ENCODE measurements around the gene ACRBP. TPM values are rescaled to one million over a fixed set of nuclear protein-coding genes. Genes with fewer than 3 reads are reported as not detected.
A peak's percentile ranks its signal among the peaks of the same experiment; 100 is the strongest.

The ACRBP gene
- total RNA-seq, 5 donors from 2014 or later (not counting 1 experiment from before 2014, with no cell fraction given) = 2.4 to 11.1 (median 6.5) TPM

DNA sequence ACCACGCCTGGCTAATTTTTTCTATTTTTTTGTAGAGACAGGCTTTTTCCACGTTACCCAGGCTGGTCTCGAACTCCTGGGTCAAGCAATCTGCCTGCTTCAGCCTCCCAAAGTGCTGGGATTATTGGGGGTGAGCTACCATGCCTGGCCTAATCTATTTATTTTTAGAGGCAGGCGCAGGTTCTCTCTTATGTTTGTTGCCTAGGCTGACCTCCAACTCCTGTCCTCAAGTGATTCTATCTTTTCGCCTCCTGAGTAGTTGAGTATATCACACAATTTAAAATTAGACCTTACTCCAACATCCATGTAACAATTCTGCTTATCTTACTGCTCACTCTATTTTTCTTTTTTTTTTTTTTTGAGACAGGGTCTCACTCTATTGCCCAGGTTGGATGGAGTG is 6.8 kb upstream of the ACRBP start:
- H3K27ac Mint-ChIP-seq = no peak overlapping the region
- no peak overlapping the region for H3K27ac ChIP-seq (ENCODE audit: low read length)
- H3K4me3 ChIP-seq (ENCODE audit: control insufficient read depth in 1 of 2, extremely low read depth in 1 of 2, low read length in 1 of 2) = no peak overlapping the region
- no peak overlapping the region for H3K4me3 Mint-ChIP-seq
- peaks cover 13 to 19% (median 14%) of the 10 kb centered on the region in 3 donors for H3K4me1 Mint-ChIP-seq
- H3K27me3 ChIP-seq (replicated peaks in 1 of 2; ENCODE audit: control insufficient read depth in 2 of 2, extremely low read depth in 1 of 2, insufficient read depth in 2 of 2, low read length in 1 of 2) = no peaks in the 10 kb centered on the region
- no CpG with 5 or more reads among the region's 5 CpGs for WGBS (ENCODE audit: insufficient coverage)
- no peak for ATAC-seq (replicated peaks in 1 of 4)
- no peaks in the 10 kb centered on the region for H3K27me3 Mint-ChIP-seq
- no peaks in the 10 kb centered on the region for H3K9me3 ChIP-seq
- CTCF ChIA-PET = no interaction called here
- H3K9me3 Mint-ChIP-seq = no peaks in the 10 kb centered on the region
- no peaks in the 10 kb centered on the region for H3K4me1 ChIP-seq (ENCODE audit: control insufficient read depth in 1 of 2, extremely low read depth in 1 of 2, insufficient read depth in 2 of 2, low read length in 2 of 2)
- H3K36me3 ChIP-seq (ENCODE audit: control insufficient read depth in 2 of 2, extremely low read depth in 1 of 2, insufficient read depth in 1 of 2, low read length in 1 of 2) = peaks cover 14 to 71% of the 10 kb centered on the region in 2 donors
- DNase-seq = no peak
- H3K36me3 Mint-ChIP-seq = peaks cover 51% of the 10 kb centered on the region
- POLR2A ChIA-PET = no interaction called here

DNA sequence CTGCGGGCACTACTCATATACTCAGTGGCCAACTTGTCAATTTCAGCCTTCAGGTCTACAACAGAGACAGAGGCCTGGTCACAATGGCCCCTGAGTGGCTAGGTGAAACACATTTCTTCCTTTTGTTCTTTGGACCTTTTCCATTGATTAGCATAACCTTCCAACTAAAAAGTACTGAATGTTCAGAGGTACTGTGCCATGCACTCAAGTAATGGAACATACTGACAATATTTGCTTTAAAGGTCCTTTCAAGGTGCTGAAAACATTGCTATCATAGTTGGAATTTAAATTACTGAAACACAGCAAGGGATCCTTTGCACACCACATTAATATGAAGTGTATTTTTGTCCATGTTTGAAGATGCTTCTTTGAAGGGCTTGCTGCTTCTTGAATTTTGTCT is 6.1 kb upstream of the ACRBP start:
- no peaks in the 10 kb centered on the region for H3K27me3 Mint-ChIP-seq
- no peak overlapping the region for H3K27ac Mint-ChIP-seq
- 100% methylated on average over 1 of the region's 1 CpG for WGBS (ENCODE audit: insufficient coverage)
- POLR2A ChIA-PET = no interaction called here
- Histone ChIP-seq H3K27me3 (replicated peaks in 1 of 2; ENCODE audit: control insufficient read depth in 2 of 2, extremely low read depth in 1 of 2, insufficient read depth in 2 of 2, low read length in 1 of 2) (no peaks in the 10 kb centered on the region), H3K9me3 (no peaks in the 10 kb centered on the region), H3K4me3 (ENCODE audit: control insufficient read depth in 1 of 2, extremely low read depth in 1 of 2, low read length in 1 of 2) (no peak overlapping the region), H3K36me3 (ENCODE audit: control insufficient read depth in 2 of 2, extremely low read depth in 1 of 2, insufficient read depth in 1 of 2, low read length in 1 of 2) (peaks cover 14 to 72% of the 10 kb centered on the region in 2 donors), H3K27ac (ENCODE audit: low read length) (no peak overlapping the region), H3K4me1 (ENCODE audit: control insufficient read depth in 1 of 2, extremely low read depth in 1 of 2, insufficient read depth in 2 of 2, low read length in 2 of 2) (no peaks in the 10 kb centered on the region)
- ATAC-seq (replicated peaks in 1 of 4) (no peak), DNase-seq (no peak)
- peaks cover 8 to 13% (median 8%) of the 10 kb centered on the region in 3 donors for H3K4me1 Mint-ChIP-seq
- H3K9me3 Mint-ChIP-seq = no peaks in the 10 kb centered on the region
- no peak overlapping the region for H3K4me3 Mint-ChIP-seq
- H3K36me3 Mint-ChIP-seq = peaks cover 47% of the 10 kb centered on the region
- CTCF ChIA-PET = no interaction called here

DNA sequence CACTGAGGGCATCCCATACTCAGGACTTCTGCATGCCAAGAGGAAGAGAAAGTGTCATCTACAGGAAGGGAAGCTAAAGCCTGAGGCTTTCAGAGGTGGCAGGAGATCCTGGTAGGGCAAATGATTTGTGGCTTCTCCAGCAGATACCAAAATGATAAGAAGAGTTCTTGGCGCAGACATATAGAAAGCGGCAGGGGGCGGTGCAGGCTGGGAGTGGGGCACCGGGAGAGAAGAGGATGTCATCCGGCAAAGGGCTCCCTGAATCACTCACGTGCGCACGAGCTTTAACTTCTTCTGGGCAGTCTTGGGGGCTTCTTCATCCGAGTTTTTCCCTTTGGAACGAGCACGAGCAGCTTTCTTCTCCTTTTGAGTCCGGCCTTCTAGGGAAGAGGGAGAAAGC is 5.2 kb upstream of the ACRBP start:
- Histone ChIP-seq H3K36me3 (ENCODE audit: control insufficient read depth in 2 of 2, extremely low read depth in 1 of 2, insufficient read depth in 1 of 2, low read length in 1 of 2) (peaks cover 11 to 71% of the 10 kb centered on the region in 2 donors), H3K27me3 (replicated peaks in 1 of 2; ENCODE audit: control insufficient read depth in 2 of 2, extremely low read depth in 1 of 2, insufficient read depth in 2 of 2, low read length in 1 of 2) (no peaks in the 10 kb centered on the region), H3K4me3 (ENCODE audit: control insufficient read depth in 1 of 2, extremely low read depth in 1 of 2, low read length in 1 of 2) (no peak overlapping the region), H3K4me1 (ENCODE audit: control insufficient read depth in 1 of 2, extremely low read depth in 1 of 2, insufficient read depth in 2 of 2, low read length in 2 of 2) (peaks cover 0 to 2% of the 10 kb centered on the region in 2 experiments), H3K9me3 (no peaks in the 10 kb centered on the region), H3K27ac (ENCODE audit: low read length) (no peak overlapping the region)
- Mint-ChIP-seq H3K27me3 (no peaks in the 10 kb centered on the region), H3K9me3 (no peaks in the 10 kb centered on the region), H3K4me3 (no peak overlapping the region), H3K4me1 (peaks cover 3 to 14% (median 5%) of the 10 kb centered on the region in 3 donors), H3K27ac (no peak overlapping the region), H3K36me3 (peaks cover 51% of the 10 kb centered on the region)
- CTCF ChIA-PET = interaction anchor here (0.7 kb wide), 2 partner anchors 24 to 367 kb away, joined by 3 to 5 read pairs; no protein-coding TSS in a partner anchor
- no peak for ATAC-seq (replicated peaks in 1 of 4)
- DNase-seq = no peak
- 98% methylated on average over 8 of the region's 12 CpGs for WGBS (ENCODE audit: insufficient coverage)
- POLR2A ChIA-PET = no interaction called here

DNA sequence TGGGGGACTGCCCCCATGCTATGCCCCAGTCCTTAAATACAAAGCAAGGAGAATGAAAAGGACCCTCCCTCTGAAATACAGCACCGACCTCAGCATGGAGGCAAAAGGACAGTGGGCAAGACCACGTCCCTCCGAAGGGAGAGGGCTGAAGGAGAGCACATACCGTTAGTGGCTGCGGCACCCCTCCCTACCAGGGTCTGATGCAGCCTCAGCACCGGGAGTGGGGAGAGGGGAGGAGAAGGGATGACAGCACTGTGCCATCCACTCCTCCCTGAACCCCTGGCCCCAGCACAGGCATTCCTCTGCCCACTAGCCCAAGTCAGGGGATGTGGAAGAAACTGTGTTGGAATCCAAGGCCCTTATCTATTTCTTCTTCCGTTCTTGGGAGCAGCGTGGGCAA is 3.6 kb upstream of the ACRBP start:
- Histone ChIP-seq H3K27me3 (replicated peaks in 1 of 2; ENCODE audit: control insufficient read depth in 2 of 2, extremely low read depth in 1 of 2, insufficient read depth in 2 of 2, low read length in 1 of 2) (peaks cover 0 to 10% of the 10 kb centered on the region in 2 experiments), H3K9me3 (no peaks in the 10 kb centered on the region), H3K4me1 (ENCODE audit: control insufficient read depth in 1 of 2, extremely low read depth in 1 of 2, insufficient read depth in 2 of 2, low read length in 2 of 2) (peaks cover 0 to 13% of the 10 kb centered on the region in 2 experiments), H3K27ac (ENCODE audit: low read length) (no peak overlapping the region), H3K36me3 (ENCODE audit: control insufficient read depth in 2 of 2, extremely low read depth in 1 of 2, insufficient read depth in 1 of 2, low read length in 1 of 2) (peaks cover 12 to 58% of the 10 kb centered on the region in 2 donors), H3K4me3 (ENCODE audit: control insufficient read depth in 1 of 2, extremely low read depth in 1 of 2, low read length in 1 of 2) (no peak overlapping the region)
- H3K4me1 Mint-ChIP-seq = peaks cover 10 to 22% (median 10%) of the 10 kb centered on the region in 3 donors
- ChIA-PET POLR2A (no interaction called here), CTCF (no interaction called here)
- no peaks in the 10 kb centered on the region for H3K9me3 Mint-ChIP-seq
- peaks cover 50% of the 10 kb centered on the region for H3K36me3 Mint-ChIP-seq
- H3K27me3 Mint-ChIP-seq = no peaks in the 10 kb centered on the region
- WGBS (ENCODE audit: insufficient coverage) = no CpG with 5 or more reads among the region's 8 CpGs
- H3K27ac Mint-ChIP-seq = no peak overlapping the region
- DNase-seq (no peak), ATAC-seq (replicated peaks in 1 of 4) (no peak)
- H3K4me3 Mint-ChIP-seq = no peak overlapping the region

DNA sequence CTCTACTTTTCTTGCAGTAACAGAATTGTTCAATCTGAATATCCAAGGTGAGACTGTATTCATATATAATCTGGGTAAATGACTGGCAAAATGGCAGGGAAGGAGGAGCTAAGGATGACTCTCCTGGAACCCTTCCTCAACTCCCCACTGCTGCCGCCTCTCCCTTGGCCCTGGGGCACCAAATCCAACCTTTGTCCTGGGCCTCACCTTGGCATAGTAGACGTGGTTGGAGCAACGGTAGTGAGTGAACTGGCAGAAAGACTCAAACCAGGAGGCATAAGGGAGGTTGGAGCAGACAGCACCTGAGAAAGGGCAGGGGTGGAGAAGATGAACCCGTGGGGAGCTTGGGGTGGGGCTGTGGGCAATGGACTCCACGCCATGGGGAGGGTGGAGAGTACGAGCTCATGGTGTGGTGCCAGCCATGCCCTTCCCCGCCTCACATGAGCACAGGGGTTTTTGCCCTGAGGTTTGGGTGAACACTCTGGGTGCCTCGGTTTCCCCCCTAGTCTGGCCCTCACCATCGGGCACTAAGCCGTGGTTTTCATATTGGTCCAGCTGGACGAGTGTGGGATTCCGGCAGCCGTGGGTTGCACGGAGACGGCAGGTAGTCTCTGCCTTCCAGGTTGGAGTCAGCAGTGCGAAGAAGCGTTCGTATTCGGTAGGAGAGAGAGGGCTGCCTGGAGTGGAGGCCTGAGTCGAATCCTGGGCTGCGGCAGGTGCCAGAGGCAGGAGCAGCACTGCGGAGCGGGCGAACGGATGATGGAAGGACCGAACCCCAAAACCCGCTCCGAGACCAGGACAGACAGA is 753 bp downstream of the ACRBP start:
- H3K27me3 Mint-ChIP-seq = no peaks in the 10 kb centered on the region
- peaks cover 0 to 14% (median 4%) of the 10 kb centered on the region in 3 donors for H3K9me3 Mint-ChIP-seq
- peak overlapping the region; percentile 4 to 49 for H3K27ac Mint-ChIP-seq
- H3K4me1 Mint-ChIP-seq = peaks cover 10 to 25% (median 16%) of the 10 kb centered on the region in 3 donors
- Histone ChIP-seq H3K4me1 (ENCODE audit: control insufficient read depth in 1 of 2, extremely low read depth in 1 of 2, insufficient read depth in 2 of 2, low read length in 2 of 2) (peaks cover 0 to 13% of the 10 kb centered on the region in 2 experiments), H3K4me3 (ENCODE audit: control insufficient read depth in 1 of 2, extremely low read depth in 1 of 2, low read length in 1 of 2) (peak overlapping the region in 1 of 2 donors; percentile 34), H3K27me3 (replicated peaks in 1 of 2; ENCODE audit: control insufficient read depth in 2 of 2, extremely low read depth in 1 of 2, insufficient read depth in 2 of 2, low read length in 1 of 2) (peaks cover 0 to 10% of the 10 kb centered on the region in 2 experiments), H3K9me3 (peaks cover 3% of the 10 kb centered on the region), H3K36me3 (ENCODE audit: control insufficient read depth in 2 of 2, extremely low read depth in 1 of 2, insufficient read depth in 1 of 2, low read length in 1 of 2) (peaks cover 6 to 23% of the 10 kb centered on the region in 2 donors), H3K27ac (ENCODE audit: low read length) (no peak overlapping the region)
- CTCF ChIA-PET = interaction anchor here in 1 of 2 donors (0.7 kb wide), 1 partner anchor 326 kb away, joined by 5 read pairs; no protein-coding TSS in a partner anchor
- peak overlapping the region; percentile 63 to 83 (median 64) for H3K4me3 Mint-ChIP-seq
- DNase-seq = no peak
- ATAC-seq (replicated peaks in 1 of 4) = peak in 2 of 4 experiments; percentile 20 to 28
- 82% methylated on average over 26 of the region's 28 CpGs for WGBS (ENCODE audit: insufficient coverage)
- POLR2A ChIA-PET = no interaction called here
- peaks cover 37% of the 10 kb centered on the region for H3K36me3 Mint-ChIP-seq

DNA sequence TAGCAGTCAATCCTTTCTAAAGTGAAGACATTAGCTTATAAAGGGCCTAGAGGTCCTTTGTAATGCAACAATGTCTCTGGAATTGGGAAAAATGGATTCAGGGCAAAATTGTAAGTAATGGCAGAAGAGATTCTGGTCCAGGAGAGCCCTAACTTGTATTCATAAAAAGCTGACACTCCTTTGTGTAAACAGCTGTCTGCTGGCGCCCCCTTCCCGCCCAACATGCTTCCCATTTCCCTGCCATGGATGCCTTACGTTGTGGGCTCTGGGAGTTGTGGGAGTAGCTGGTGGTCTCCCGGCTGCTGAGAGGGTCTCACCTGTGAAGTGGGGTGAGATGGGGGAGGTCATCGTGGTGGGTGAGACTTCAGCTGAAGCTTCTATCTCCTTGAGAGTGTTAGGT is 2.3 kb downstream of the ACRBP start:
- Mint-ChIP-seq H3K4me1 (peaks cover 10 to 25% (median 16%) of the 10 kb centered on the region in 3 donors), H3K27me3 (no peaks in the 10 kb centered on the region), H3K36me3 (peaks cover 27% of the 10 kb centered on the region), H3K9me3 (peaks cover 0 to 14% (median 4%) of the 10 kb centered on the region in 3 donors), H3K4me3 (no peak overlapping the region), H3K27ac (peak overlapping the region in 1 of 2 donors; percentile 64)
- Histone ChIP-seq H3K4me3 (ENCODE audit: control insufficient read depth in 1 of 2, extremely low read depth in 1 of 2, low read length in 1 of 2) (no peak overlapping the region), H3K36me3 (ENCODE audit: control insufficient read depth in 2 of 2, extremely low read depth in 1 of 2, insufficient read depth in 1 of 2, low read length in 1 of 2) (peaks cover 4 to 8% of the 10 kb centered on the region in 2 donors), H3K9me3 (peaks cover 3% of the 10 kb centered on the region), H3K27ac (ENCODE audit: low read length) (no peak overlapping the region), H3K4me1 (ENCODE audit: control insufficient read depth in 1 of 2, extremely low read depth in 1 of 2, insufficient read depth in 2 of 2, low read length in 2 of 2) (peaks cover 0 to 13% of the 10 kb centered on the region in 2 experiments), H3K27me3 (replicated peaks in 1 of 2; ENCODE audit: control insufficient read depth in 2 of 2, extremely low read depth in 1 of 2, insufficient read depth in 2 of 2, low read length in 1 of 2) (peaks cover 0 to 10% of the 10 kb centered on the region in 2 experiments)
- POLR2A ChIA-PET = interaction anchor here (0.6 to 0.9 kb wide), 2 partner anchors 13 to 37 kb away, joined by 4 to 16 read pairs; no protein-coding TSS in a partner anchor
- DNase-seq (peak in 1 of 35 experiments; percentile 27), ATAC-seq (replicated peaks in 1 of 4) (no peak)
- CTCF ChIA-PET = interaction anchor here in 1 of 2 donors (0.5 kb wide), 1 partner anchor 24 kb away, joined by 9 read pairs; no protein-coding TSS in a partner anchor
- WGBS (ENCODE audit: insufficient coverage) = no CpG with 5 or more reads among the region's 5 CpGs
